Tongue (tissue), 2 donors: ENCODE data around the gene POC1B. TPM values are rescaled to one million over a fixed set of nuclear protein-coding genes. Genes with fewer than 3 reads are reported as not detected.
"Not testable (repeated sequence)": the region's sequence is repeated elsewhere in the genome, so short reads cannot be mapped to it uniquely, and the experiment has no call there.

Experiments
- DNase-seq: peaks from one replicate; pipeline ENCODE4 v3.0.0-alpha.2; 2015
- total RNA-seq: library from RNA; depleted of rRNA; stranded (reverse); fragments of >200 nt; gene quantifications from one replicate; pipeline ENCODE4 v1.2.3, GENCODE V29; 2014

Gene POC1B
- total RNA-seq, 1 donor from 2014 or later: 17.5 TPM

GRCh38 chr12:89464974-89465592, 60.8 kb downstream of the POC1B start:
- no peak for DNase-seq

- peak; percentile 69 for DNase-seq
Measured at GRCh38 chr12:89461649-89462612, 63.9 kb downstream of the POC1B start.

- no peak for DNase-seq
Measured at GRCh38 chr12:89461190-89461589, 64.7 kb downstream of the POC1B start.

- not testable (repeated sequence) for DNase-seq
Measured at GRCh38 chr12:89459279-89459678, 66.6 kb downstream of the POC1B start.

GRCh38 chr12:89456565-89456964, 69.3 kb downstream of the POC1B start:
- no peak for DNase-seq

GRCh38 chr12:89454080-89454848, 71.6 kb downstream of the POC1B start:
- no peak for DNase-seq

GRCh38 chr12:89453121-89453978, 72.5 kb downstream of the POC1B start:
- peak; percentile 69 for DNase-seq

- DNase-seq: peak; percentile 56
Measured at GRCh38 chr12:89451841-89452251, 74.0 kb downstream of the POC1B start.

GRCh38 chr12:89450907-89451306, 74.9 kb downstream of the POC1B start:
- no peak for DNase-seq

- DNase-seq: no peak
Measured at GRCh38 chr12:89448951-89449371, 76.9 kb downstream of the POC1B start.

GRCh38 chr12:89448526-89448925, 77.3 kb downstream of the POC1B start:
- no peak for DNase-seq

GRCh38 chr12:89439941-89440340, 85.9 kb downstream of the POC1B start:
- no peak for DNase-seq

- DNase-seq: no peak
Measured at GRCh38 chr12:89437231-89437630, 88.6 kb downstream of the POC1B start.

GRCh38 chr12:89436062-89436461, 89.8 kb downstream of the POC1B start:
- no peak for DNase-seq

GRCh38 chr12:89433634-89434033, 92.2 kb downstream of the POC1B start:
- DNase-seq: no peak

- no peak for DNase-seq
Measured at GRCh38 chr12:89432396-89432795, 93.5 kb downstream of the POC1B start.

GRCh38 chr12:89429528-89429927, 96.3 kb downstream of the POC1B start:
- DNase-seq: no peak

- DNase-seq: no peak
Measured at GRCh38 chr12:89427508-89428156, 98.2 kb downstream of the POC1B start.

- no peak for DNase-seq
Measured at GRCh38 chr12:89424846-89425245, 101.0 kb downstream of the POC1B start.

GRCh38 chr12:89424389-89424788, 101.5 kb downstream of the POC1B start:
- no peak for DNase-seq
